Fibroblast of the conjunctiva (primary cell): ENCODE data around the gene ALG6.

Experiments used
- DNase-seq: peaks from one replicate; pipeline ENCODE4 v3.0.0-alpha.2; 2010; ENCODE audit warnings: low read depth

Gene ALG6

DNA sequence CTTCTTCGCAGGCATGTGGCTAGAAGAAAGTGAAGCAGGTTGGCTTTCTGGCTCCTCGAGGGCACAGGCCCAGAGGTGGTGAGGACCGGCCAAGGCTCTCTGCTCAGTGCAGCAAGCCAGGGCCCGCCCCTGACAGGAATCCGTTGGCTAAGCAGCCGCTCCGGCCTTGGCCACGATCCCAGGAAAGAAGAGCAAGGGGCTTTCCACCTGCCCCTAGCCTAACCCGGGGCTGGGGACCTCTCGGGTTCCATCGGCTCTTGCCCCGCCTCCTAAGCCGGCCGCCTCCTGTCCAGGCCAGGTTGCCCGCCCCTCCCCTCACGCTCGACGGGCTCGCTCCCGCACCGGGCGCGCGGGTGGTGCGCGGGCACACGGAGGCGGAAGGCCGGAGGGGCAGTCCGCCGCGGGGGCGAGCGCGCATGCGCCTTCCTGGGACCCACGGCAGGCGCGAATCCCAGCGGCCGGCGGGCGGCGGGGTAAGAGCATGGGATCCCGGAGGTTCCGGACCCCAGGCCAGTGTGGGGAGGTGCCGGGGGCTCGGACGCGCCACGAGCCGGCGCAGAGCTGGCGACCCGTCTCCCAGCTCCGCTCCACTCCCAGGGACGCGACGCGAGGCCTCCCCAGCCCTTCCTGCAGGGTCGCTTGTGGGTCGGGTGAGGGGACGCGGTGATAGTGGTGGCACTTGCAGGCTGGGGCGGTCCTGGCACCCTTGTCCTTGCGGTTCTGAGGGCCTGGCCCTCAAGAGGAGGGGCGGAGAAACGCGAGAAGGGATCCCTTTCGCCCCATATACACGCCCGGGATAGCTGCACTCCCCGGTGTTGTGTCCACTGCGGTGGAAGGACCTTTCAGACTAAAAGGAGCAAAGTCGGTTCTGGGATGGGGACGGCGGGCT is at the start of gene ALG6:
TSS of gene ALG6 (plus strand) at position 413 of the 889 bp plus-strand sequence. CDS start 3,351 bp downstream, outside the sequence.
- peak; percentile 86 for DNase-seq

DNA sequence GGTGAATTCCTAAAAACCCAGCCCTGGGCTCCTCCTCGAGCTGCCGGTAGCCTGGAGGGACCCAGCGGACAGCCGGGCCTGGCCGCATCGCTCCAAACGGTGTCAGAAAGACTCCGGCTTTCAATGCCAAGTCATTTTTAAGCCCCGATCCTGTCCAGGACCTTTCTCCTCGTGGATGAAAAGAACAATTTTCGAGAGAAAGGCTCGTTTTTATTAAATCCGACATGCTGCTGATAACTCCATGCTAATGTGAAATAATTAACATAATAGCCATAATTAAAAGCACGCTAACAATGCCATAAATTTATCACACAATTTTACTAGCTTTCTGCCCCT is 49.6 kb upstream of the ALG6 start:
- no peak for DNase-seq

- no peak for DNase-seq
Observed at GRCh38 chr1:63318201-63318979, 49.0 kb upstream of the ALG6 start.

GRCh38 chr1:63319046-63320021 is 48.1 kb upstream of the ALG6 start:
- DNase-seq, result no peak

DNA sequence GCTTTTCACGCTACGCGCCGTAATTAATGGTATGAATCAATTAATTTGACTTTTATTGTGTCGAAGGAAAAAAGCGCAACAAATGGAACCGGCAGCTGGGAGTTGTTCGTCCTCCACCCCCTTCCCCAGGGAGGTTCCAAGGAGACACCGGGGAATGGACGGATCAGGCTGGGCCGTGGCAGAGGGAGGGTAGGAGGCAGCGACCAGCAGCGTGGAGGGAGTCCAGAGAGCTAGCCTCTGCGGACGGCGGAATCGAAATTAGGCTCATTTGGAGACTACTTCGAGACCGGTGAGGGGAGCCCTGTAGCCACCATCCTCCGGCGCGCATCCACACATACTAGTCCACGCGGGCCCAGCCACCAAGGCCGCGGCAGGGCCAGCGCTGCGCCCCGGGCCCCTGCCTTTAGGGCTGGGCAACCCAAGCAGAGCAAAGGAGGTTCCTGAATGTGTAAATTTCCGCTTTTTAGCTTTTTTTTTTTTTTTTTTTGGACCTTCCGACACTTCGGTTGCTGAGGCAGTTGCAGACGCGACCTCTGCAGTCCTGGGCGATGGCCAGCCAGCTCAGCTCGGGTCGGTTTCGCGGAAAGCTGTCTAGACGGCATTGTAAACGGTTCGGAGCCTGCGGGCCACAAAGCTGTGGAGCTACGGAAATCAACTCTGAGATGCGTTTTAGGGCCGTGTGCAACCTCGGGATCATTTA is 47.3 kb upstream of the ALG6 start:
- no peak for DNase-seq

DNA sequence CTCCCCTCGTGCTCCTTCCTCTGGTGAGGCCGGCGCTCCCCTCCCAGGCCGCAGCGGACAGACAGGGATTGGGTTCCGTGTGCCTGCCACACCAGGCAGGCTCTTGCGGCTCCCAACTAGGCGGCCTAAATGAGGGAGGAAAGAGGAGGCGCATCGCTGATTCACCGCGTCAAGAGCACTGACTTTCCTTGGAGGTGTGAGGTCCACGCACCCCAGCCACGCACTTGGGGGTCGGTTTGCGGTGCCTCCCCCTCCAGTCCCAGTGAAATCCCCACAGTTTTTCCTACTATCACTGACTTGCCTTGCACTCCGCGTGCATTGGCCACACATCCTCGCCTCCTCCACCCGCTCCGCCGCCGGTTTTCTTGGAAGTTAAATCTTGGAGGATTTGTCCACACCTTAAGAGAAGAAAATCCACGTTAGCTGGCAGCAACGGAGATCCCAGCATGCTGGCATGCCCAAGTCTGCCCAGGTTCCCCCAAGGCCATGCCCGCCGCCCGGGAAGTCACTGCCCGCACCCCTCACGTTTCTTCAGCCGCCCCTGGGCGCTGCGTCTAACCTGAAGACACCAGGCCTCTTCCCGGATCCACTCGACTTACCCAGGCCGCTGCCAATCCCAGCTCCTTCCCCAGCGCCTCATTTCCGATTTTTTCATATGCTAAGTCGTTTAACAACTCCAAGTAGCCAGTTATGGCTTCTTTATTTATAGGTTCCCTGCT is 46.2 kb upstream of the ALG6 start:
- no peak for DNase-seq

DNA sequence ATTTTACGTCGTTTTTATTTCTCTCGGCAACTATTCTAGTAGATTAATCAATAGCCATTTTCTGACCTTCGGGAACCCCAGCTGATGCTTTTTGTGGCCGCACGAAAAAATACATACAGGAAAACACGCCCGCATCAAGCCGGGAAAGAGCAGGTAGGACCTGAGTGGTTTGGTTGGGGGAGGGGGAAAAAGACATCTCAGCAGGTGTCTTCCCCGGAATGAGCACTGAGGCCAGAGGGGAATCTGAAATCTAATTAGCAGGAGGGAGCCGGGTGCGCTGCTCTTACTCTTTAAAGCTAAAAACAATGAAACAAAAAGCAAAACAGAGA is 45.7 kb upstream of the ALG6 start:
- no peak for DNase-seq

- DNase-seq, result no peak
Observed at GRCh38 chr1:63322114-63322943, 45.1 kb upstream of the ALG6 start, which contains the start of gene FOXD3. Gene FOXD3 (plus strand): TSS chr1:63322567. CDS start chr1:63323059, 492 bp downstream.

DNA sequence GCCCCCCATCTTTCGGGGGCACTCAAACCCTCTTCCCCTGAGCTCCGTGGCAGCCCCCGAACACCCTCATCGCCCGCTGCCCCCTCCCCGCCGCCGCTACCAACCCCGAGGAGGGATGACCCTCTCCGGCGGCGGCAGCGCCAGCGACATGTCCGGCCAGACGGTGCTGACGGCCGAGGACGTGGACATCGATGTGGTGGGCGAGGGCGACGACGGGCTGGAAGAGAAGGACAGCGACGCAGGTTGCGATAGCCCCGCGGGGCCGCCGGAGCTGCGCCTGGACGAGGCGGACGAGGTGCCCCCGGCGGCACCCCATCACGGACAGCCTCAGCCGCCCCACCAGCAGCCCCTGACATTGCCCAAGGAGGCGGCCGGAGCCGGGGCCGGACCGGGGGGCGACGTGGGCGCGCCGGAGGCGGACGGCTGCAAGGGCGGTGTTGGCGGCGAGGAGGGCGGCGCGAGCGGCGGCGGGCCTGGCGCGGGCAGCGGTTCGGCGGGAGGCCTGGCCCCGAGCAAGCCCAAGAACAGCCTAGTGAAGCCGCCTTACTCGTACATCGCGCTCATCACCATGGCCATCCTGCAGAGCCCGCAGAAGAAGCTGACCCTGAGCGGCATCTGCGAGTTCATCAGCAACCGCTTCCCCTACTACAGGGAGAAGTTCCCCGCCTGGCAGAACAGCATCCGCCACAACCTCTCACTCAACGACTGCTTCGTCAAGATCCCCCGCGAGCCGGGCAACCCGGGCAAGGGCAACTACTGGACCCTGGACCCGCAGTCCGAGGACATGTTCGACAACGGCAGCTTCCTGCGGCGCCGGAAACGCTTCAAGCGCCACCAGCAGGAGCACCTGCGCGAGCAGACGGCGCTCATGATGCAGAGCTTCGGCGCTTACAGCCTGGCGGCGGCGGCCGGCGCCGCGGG is 44.2 kb upstream of the ALG6 start:
- DNase-seq, result no peak

DNA sequence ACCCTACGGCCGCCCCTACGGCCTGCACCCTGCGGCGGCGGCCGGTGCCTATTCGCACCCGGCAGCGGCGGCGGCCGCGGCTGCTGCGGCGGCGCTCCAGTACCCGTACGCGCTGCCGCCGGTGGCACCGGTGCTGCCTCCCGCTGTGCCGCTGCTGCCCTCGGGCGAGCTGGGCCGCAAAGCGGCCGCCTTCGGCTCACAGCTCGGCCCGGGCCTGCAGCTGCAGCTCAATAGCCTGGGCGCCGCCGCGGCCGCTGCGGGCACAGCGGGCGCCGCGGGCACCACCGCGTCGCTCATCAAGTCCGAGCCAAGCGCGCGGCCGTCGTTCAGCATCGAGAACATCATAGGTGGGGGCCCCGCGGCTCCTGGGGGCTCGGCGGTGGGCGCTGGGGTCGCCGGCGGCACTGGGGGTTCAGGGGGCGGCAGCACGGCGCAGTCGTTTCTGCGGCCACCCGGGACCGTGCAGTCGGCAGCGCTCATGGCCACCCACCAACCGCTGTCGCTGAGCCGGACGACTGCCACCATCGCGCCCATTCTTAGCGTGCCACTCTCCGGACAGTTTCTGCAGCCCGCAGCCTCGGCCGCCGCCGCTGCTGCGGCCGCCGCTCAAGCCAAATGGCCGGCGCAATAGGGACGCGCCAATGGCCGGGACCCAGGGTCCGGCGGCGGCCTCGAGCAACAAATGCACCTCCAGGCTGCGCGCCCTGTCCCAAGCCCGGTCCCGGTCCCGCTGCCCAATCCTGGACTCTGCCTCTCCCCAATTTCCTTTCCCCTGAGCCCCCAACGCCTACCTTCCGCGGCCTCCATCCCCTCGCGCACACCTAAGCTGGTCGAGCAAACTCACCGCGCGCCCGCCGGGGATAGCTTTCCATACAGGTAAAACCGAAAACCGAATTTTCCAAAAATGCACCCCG is 43.3 kb upstream of the ALG6 start:
- no peak for DNase-seq

DNA sequence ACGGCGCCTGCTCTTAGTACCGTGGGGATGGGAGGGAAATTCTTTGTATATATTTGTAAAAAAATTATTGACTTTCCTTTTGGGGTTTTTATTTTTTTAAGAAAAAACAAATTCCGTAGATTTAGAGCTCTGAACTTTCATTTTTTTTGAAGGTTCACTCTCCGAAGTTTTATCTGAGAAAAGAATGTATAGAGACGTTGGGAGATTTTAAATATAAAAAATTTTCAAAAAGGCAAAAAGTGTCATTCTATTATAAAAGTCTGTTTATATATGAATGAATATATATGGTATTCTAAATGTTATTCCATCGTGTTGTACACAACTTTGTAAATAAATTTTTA is 42.7 kb upstream of the ALG6 start:
- no peak for DNase-seq

DNA sequence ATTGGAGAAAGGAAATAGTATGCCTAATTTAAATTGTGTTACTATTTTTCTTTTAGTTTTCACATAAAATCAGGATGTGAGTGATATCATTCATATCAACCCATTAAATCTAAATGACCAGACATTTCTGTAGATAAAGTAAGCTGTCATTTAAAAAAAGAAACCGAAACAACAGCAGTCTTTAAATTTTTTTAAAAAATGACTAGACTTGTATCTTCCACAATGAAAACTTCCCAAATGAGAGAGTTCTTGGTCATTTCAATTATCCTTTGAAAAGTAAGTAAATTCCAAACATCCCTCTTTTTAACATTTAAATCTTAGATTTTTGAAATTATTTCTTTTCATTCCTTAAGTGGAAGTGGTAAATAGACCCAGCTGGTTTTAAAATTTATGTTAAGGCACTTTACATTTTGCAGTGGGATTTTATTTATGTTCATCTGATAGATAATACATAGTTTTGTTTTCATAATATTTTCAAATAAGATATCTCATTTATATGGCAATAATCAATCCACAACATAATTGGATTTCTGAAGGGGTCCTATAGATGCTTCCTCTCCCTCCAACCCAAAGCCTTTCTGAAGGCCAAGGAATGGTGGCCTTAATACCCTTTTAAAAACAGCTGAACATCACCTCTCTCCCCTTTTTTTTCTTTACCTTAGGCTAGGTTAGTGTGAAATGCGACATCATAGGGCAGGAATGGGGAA is 42.0 kb upstream of the ALG6 start:
- no peak for DNase-seq

DNA sequence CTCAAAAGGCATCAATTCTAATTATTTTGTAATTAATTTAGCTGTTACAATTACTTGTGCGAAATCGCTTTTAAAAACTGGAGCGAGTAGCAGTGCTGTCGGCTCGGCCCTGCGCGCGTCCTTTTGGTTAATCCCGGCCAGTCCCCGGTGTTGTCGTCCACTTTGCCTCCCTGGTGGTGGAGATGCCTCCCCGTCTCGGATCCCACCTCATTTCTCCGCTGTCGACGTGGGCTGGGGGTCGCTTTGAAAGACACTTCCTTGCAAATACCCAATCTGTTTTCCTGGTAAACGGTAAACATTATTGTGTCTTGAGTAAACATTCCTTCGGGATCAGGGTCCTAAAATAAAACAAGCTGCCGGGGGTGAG is 41.3 kb upstream of the ALG6 start:
- DNase-seq, result no peak

GRCh38 chr1:63326473-63327380 is 40.7 kb upstream of the ALG6 start:
- no peak for DNase-seq

GRCh38 chr1:63327417-63328054 is 39.9 kb upstream of the ALG6 start:
- DNase-seq, result peak; percentile 57

DNA sequence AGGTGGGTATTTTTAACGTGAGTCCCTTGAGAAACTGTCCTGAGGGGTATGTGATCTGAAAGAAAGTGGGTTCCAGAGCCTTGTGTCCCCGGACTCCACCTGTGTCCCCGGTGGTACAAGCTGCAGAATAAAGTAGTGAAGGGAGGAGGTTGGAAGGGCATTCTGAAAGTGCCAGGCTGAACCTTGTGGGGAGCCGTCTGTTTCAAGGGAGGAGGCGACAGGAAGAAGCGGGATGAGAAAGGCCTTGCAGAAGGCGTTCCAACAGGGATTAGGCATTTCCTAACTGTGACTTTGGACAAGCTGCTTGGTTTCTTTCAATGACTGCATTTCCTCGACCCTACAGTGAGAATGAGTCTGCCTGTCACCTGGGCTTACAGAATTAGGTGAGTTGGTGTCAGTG is 39.3 kb upstream of the ALG6 start:
- no peak for DNase-seq
